Right renal cortex interstitium (tissue), 3 donors: ENCODE results near the gene CASP1. TPM values are rescaled to one million over a fixed set of nuclear protein-coding genes. Genes with fewer than 3 reads are reported as not detected.
"Not testable (repeated sequence)": the region's sequence is repeated elsewhere in the genome, so short reads cannot be mapped to it uniquely, and the experiment has no call there.

Experiments
- DNase-seq, 3 donors: peaks; one replicate each; pipeline ENCODE4 v3.0.0-alpha.2; 2013; ENCODE audit warnings: low read depth in 3 of 3, low spot score in 2 of 3
- polyA plus RNA-seq, 3 donors: library from polyadenylated mRNA; unstranded; fragments of 120-200 nt; gene quantifications; one replicate each; pipeline ENCODE4 v1.2.1, GENCODE V29; 2013; ENCODE audit not compliant: insufficient read length in 3 of 3

Gene CASP1
- polyA plus RNA-seq: 1 to 10 TPM; 4.7 to 5.7 (median 4.7) TPM

- no peak for DNase-seq
Observed at GRCh38 chr11:105034813-105035620, at the start of gene CASP1. TSS of gene CASP1 (minus strand) at chr11:105035144. CDS start at chr11:105035113, 31 bp downstream.

GRCh38 chr11:105081412-105082150 lies 46.6 kb upstream of the CASP1 start:
- DNase-seq: no peak

- peak in 1 of 3 donors; percentile 2 for DNase-seq
Observed at GRCh38 chr11:105080171-105080906, 45.4 kb upstream of the CASP1 start.

GRCh38 chr11:105078283-105078682 lies 43.3 kb upstream of the CASP1 start:
- no peak for DNase-seq

- not testable (repeated sequence) for DNase-seq
Observed at GRCh38 chr11:105077141-105077790, 42.3 kb upstream of the CASP1 start.

GRCh38 chr11:105074166-105074530 lies 39.2 kb upstream of the CASP1 start:
- no peak for DNase-seq

- DNase-seq: no peak
Observed at GRCh38 chr11:105073456-105074165, 38.7 kb upstream of the CASP1 start.

- DNase-seq: not testable (repeated sequence)
Observed at GRCh38 chr11:105072080-105072479, 37.1 kb upstream of the CASP1 start.

GRCh38 chr11:105071089-105071732 lies 36.3 kb upstream of the CASP1 start:
- DNase-seq: no peak

GRCh38 chr11:105070306-105070705 lies 35.4 kb upstream of the CASP1 start:
- no peak for DNase-seq

GRCh38 chr11:105069749-105070148 lies 34.8 kb upstream of the CASP1 start:
- DNase-seq: not testable (repeated sequence)

- DNase-seq: not testable (repeated sequence)
Observed at GRCh38 chr11:105063245-105063941, 28.4 kb upstream of the CASP1 start.

GRCh38 chr11:105057432-105057831 lies 22.5 kb upstream of the CASP1 start:
- DNase-seq: no peak

- no peak for DNase-seq
Observed at GRCh38 chr11:105056446-105056845, 21.5 kb upstream of the CASP1 start.

- no peak for DNase-seq
Observed at GRCh38 chr11:105054723-105055493, 20.0 kb upstream of the CASP1 start.

GRCh38 chr11:105052487-105052886 lies 17.5 kb upstream of the CASP1 start:
- no peak for DNase-seq

- no peak for DNase-seq
Observed at GRCh38 chr11:105051559-105051958, 16.6 kb upstream of the CASP1 start.

- DNase-seq: no peak
Observed at GRCh38 chr11:105049481-105049880, 14.5 kb upstream of the CASP1 start.
